Ovary (tissue), 9 donors: ENCODE measurements around the gene CCDC194. TPM values are rescaled to one million over a fixed set of nuclear protein-coding genes. Genes with fewer than 3 reads are reported as not detected.

Source experiments
- DNase-seq, 5 donors: peaks; one replicate each; pipeline ENCODE4 v3.0.0-alpha.2; 2019 to 2020
- H3K27ac ChIP-seq, 2 donors: fragments of 200-600 bp; one replicate each; pipeline versions ENCODE4 v1.5.1 to v1.8.0; 2019 to 2022
- H3K27me3 ChIP-seq: fragments of 200-600 bp; one replicate; pipeline ENCODE4 v1.8.0; 2022
- H3K36me3 ChIP-seq: fragments of 200-600 bp; sonication (generic); one replicate; pipeline ENCODE4 v1.5.1; 2019
- H3K4me1 ChIP-seq: one replicate; pipeline ENCODE4 v1.8.1; 2013; ENCODE audit warnings: mild to moderate bottlenecking, moderate library complexity; ENCODE audit not compliant: insufficient read depth
- H3K4me3 ChIP-seq: fragments of 200-600 bp; sonication (generic); one replicate; pipeline ENCODE4 v1.5.1; 2017
- H3K9me3 ChIP-seq, 2 donors: fragments of 200-600 bp in 1 of 2; sonication (generic) in 1 of 2; one replicate each; pipeline versions ENCODE4 v1.5.1 to v1.8.1; 2013 to 2019; ENCODE audit warnings: mild to moderate bottlenecking in 1 of 2, moderate library complexity in 1 of 2
- CTCF ChIP-seq, 3 donors: fragments of 450-650 bp in 2 of 3; fragments of 200-600 bp in 1 of 3; IDR thresholded peaks; one replicate each; pipeline versions ENCODE4 v1.5.1 to v1.8.0; 2016 to 2022; ENCODE audit warnings: antibody characterized with exemption in 3 of 3, mild to moderate bottlenecking in 1 of 3
- EP300 ChIP-seq: sonication (generic); formaldehyde crosslinking; IDR thresholded peaks from one replicate; pipeline ENCODE4 v1.6.1; 2017; ENCODE audit warnings: antibody characterized with exemption
- POLR2A ChIP-seq: fragments of 450-650 bp; IDR thresholded peaks from one replicate; pipeline ENCODE4 v1.6.1; 2017; ENCODE audit warnings: antibody characterized with exemption, mild to moderate bottlenecking, moderate library complexity
- WGBS, 3 donors: extraction: QIAGEN DNeasy Blood & Tissue Kit in 1 of 3; methylation state at CpG; one replicate each; pipeline versions ENCODE4 v1.1.5 to v1.1.7; 2013 to 2017; 5-methylcytosine and 5-hydroxymethylcytosine counted together
- intact Hi-C, 4 donors: fragments of 100-400 bp; cut with DNase I; formaldehyde crosslinking; loops; one replicate each; pipeline versions ENCODE4 v1.11.0 to v1.15.1; 2022 to 2023
- polyA plus RNA-seq, 2 donors: library from polyadenylated mRNA; stranded (reverse); fragments of 200-250 nt in 1 of 2; fragments of 350-450 nt in 1 of 2; fragmentation: Illumina TruSeq in 1 of 2; extraction: RNeasy Lipid Tissue Mini Kit (QIAGEN cat#74804) in 1 of 2; gene quantifications; one replicate each; pipeline ENCODE4 v1.2.3, GENCODE V29; 2013 to 2014
- total RNA-seq, 7 donors: library from RNA; depleted of rRNA in 2 of 7; stranded (reverse); fragments of >200 nt in 2 of 7; fragmentation: NEBNext Ultra II Directional in 3 of 7; extraction: Animal tissue kit (Norgen Biotek cat#: 25700) in 3 of 7; gene quantifications; one replicate each; pipeline versions ENCODE4 v1.1.0 to v1.2.4, GENCODE V29; 2016 to 2023
- donor health status: DM: no; HTN: no; CAD: no; lungs with moderate emphysema.
- donor health status: DM: no; HTN: no; CAD: no.
- donor health status: Bipolar disorder and iron deficiency.
- donor health status: DM: yes; HTN: yes; CAD: no.
- donor health status: DM: no; HTN: no; CAD: no.
- donor health status: DM: yes; HTN: yes; CAD: no.

Gene CCDC194
- total and polyA plus RNA-seq, 9 donors: 0.69 to 13.6 (median 5.7) TPM

GRCh38 chr19:17359905-17360800 is 33.8 kb downstream of the CCDC194 start:
- TF ChIP-seq EP300 (no peak), POLR2A (no peak), CTCF (IDR thresholded peaks at IDR 0.05) (no peak)
- Histone ChIP-seq H3K27ac (no peak overlapping the region), H3K9me3 (no peaks in the 10 kb centered on the region), H3K36me3 (no peaks in the 10 kb centered on the region), H3K4me1 (no peaks in the 10 kb centered on the region), H3K4me3 (no peak overlapping the region), H3K27me3 (no peaks in the 10 kb centered on the region)
- no peak for DNase-seq
- intact Hi-C loops: no loop called here
- WGBS, 3 donors: 84 to 91% (median 88%) methylated on average over 6 of the region's 6 CpGs

- H3K4me1 ChIP-seq: no peaks in the 10 kb centered on the region
- intact Hi-C loops: no loop called here
- 80 to 88% (median 84%) methylated on average over 7 of the region's 7 CpGs for WGBS, 3 donors
- DNase-seq: no peak
- no peaks in the 10 kb centered on the region for H3K36me3 ChIP-seq
- no peaks in the 10 kb centered on the region for H3K9me3 ChIP-seq
- H3K27me3 ChIP-seq: no peaks in the 10 kb centered on the region
- H3K4me3 ChIP-seq: no peak overlapping the region
- TF ChIP-seq EP300: no peak
- TF ChIP-seq CTCF (IDR thresholded peaks at IDR 0.05): no peak
- no peak for TF ChIP-seq POLR2A
- H3K27ac ChIP-seq: no peak overlapping the region
These were observed 35.6 kb downstream of the CCDC194 start for GRCh38 chr19:17358395-17358794.

- Histone ChIP-seq H3K27ac (no peak overlapping the region), H3K9me3 (no peaks in the 10 kb centered on the region), H3K27me3 (no peaks in the 10 kb centered on the region), H3K4me1 (no peaks in the 10 kb centered on the region), H3K36me3 (no peaks in the 10 kb centered on the region), H3K4me3 (no peak overlapping the region)
- 82 to 84% (median 84%) methylated on average over 11 of the region's 11 CpGs for WGBS, 3 donors
- DNase-seq: no peak
- intact Hi-C loops: no loop called here
- TF ChIP-seq CTCF (IDR thresholded peaks at IDR 0.05) (no peak), POLR2A (no peak), EP300 (no peak)
These were observed 36.3 kb downstream of the CCDC194 start for GRCh38 chr19:17357724-17358123.

- TF ChIP-seq CTCF (IDR thresholded peaks at IDR 0.05): no peak
- no peak for TF ChIP-seq POLR2A
- TF ChIP-seq EP300: no peak
- H3K4me3 ChIP-seq: no peak overlapping the region
- no peaks in the 10 kb centered on the region for H3K27me3 ChIP-seq
- intact Hi-C loops: no loop called here
- DNase-seq: no peak
- H3K4me1 ChIP-seq: no peaks in the 10 kb centered on the region
- no peaks in the 10 kb centered on the region for H3K36me3 ChIP-seq
- no peaks in the 10 kb centered on the region for H3K9me3 ChIP-seq
- WGBS, 3 donors: 87 to 94% (median 90%) methylated on average over 7 of the region's 7 CpGs
- H3K27ac ChIP-seq: no peak overlapping the region
These were observed 36.8 kb downstream of the CCDC194 start for GRCh38 chr19:17357078-17357666.
